Measurements from ENCODE around the gene PLEKHA6. TPM values are rescaled to one million over a fixed set of nuclear protein-coding genes. Genes with fewer than 3 reads are reported as not detected.

PLEKHA6 gene
- polyA plus RNA-seq, 3 donors = 0.08 TPM; not detected in 1

- Histone ChIP-seq H3K4me3 (replicated peaks in 1 of 3; ENCODE audit: low read depth in 2 of 3, low read length in 3 of 3) (no peak overlapping the region), H3K27ac (ENCODE audit: low read depth in 1 of 2, low read length in 2 of 2) (no peak overlapping the region), H3K4me1 (ENCODE audit: control insufficient read depth in 1 of 2, insufficient read depth in 2 of 2, low read length in 2 of 2) (peaks cover 14 to 28% of the 10 kb centered on the region in 2 donors), H3K4me2 (replicated peaks; ENCODE audit: extremely low read depth, low read length, poor library complexity, severe bottlenecking) (no peak overlapping the region), H3K79me2 (ENCODE audit: insufficient read depth, low read length) (peaks cover 72% of the 10 kb centered on the region), H3K36me3 (replicated peaks in 1 of 2; ENCODE audit: control insufficient read depth in 1 of 2, insufficient read depth in 2 of 2, low read length in 2 of 2) (peaks cover 57 to 67% of the 10 kb centered on the region in 2 donors), H3K27me3 (ENCODE audit: control insufficient read depth in 2 of 2, insufficient read depth in 2 of 2, low read length in 2 of 2) (no peaks in the 10 kb centered on the region), H4K20me1 (ENCODE audit: insufficient read depth, low read length) (peaks cover 100% of the 10 kb centered on the region), H3K9me3 (replicated peaks in 1 of 2; ENCODE audit: control insufficient read depth in 1 of 2, insufficient read depth in 1 of 2, low read length in 2 of 2) (no peaks in the 10 kb centered on the region), H2AFZ (ENCODE audit: insufficient read depth, low read depth, low read length, poor library complexity, severe bottlenecking) (no peak overlapping the region), H3K9ac (ENCODE audit: insufficient read depth, low read length, poor library complexity, severe bottlenecking) (no peak overlapping the region)
- DNase-seq = no peak
- WGBS (ENCODE audit: insufficient coverage) = 80% methylated on average over 1 of the region's 2 CpGs
- H3K9me3 Mint-ChIP-seq = peaks cover 0 to 2% (median 0%) of the 10 kb centered on the region in 7 donors
- H3K27ac Mint-ChIP-seq = peak overlapping the region in 1 of 7 donors; percentile 3
- H3K27me3 Mint-ChIP-seq (ENCODE audit: low read depth in 3 of 3) = no peaks in the 10 kb centered on the region
- H3K4me3 Mint-ChIP-seq = no peak overlapping the region
- no peak for TF ChIP-seq CTCF (IDR thresholded peaks at IDR 0.05)
- intact Hi-C loops (cut with micrococcal nuclease) = no loop called here
- H3K36me3 Mint-ChIP-seq = peaks cover 53 to 73% of the 10 kb centered on the region in 2 donors
- peaks cover 23% of the 10 kb centered on the region for H3K4me1 Mint-ChIP-seq
These were observed 44.9 kb upstream of the PLEKHA6 start for GRCh38 chr1:204404629-204405028.

GRCh38 chr1:204402391-204402790 lies 42.7 kb upstream of the PLEKHA6 start:
- WGBS (ENCODE audit: insufficient coverage) = 96% methylated on average over 3 of the region's 4 CpGs

More at GRCh38 chr1:204402391-204402790, 42.7 kb upstream of the PLEKHA6 start:
- Mint-ChIP-seq H3K27me3 (ENCODE audit: low read depth in 3 of 3) (no peaks in the 10 kb centered on the region), H3K36me3 (peaks cover 60 to 79% of the 10 kb centered on the region in 2 donors), H3K9me3 (no peaks in the 10 kb centered on the region), H3K4me1 (peaks cover 14% of the 10 kb centered on the region), H3K4me3 (peak overlapping the region in 1 of 2 donors; percentile 16), H3K27ac (no peak overlapping the region)
- H3K4me1 ChIP-seq (ENCODE audit: control insufficient read depth in 1 of 2, insufficient read depth in 2 of 2, low read length in 2 of 2) = peaks cover 13 to 19% of the 10 kb centered on the region in 2 donors
- H3K27ac ChIP-seq (ENCODE audit: low read depth in 1 of 2, low read length in 2 of 2) = no peak overlapping the region
- H3K4me2 ChIP-seq (replicated peaks; ENCODE audit: extremely low read depth, low read length, poor library complexity, severe bottlenecking) = no peak overlapping the region
- no peaks in the 10 kb centered on the region for H3K27me3 ChIP-seq (ENCODE audit: control insufficient read depth in 2 of 2, insufficient read depth in 2 of 2, low read length in 2 of 2)
- no peak for DNase-seq
- peaks cover 50% of the 10 kb centered on the region for H3K79me2 ChIP-seq (ENCODE audit: insufficient read depth, low read length)
- H3K4me3 ChIP-seq (replicated peaks in 1 of 3; ENCODE audit: low read depth in 2 of 3, low read length in 3 of 3) = no peak overlapping the region
- H3K36me3 ChIP-seq (replicated peaks in 1 of 2; ENCODE audit: control insufficient read depth in 1 of 2, insufficient read depth in 2 of 2, low read length in 2 of 2) = peaks cover 66 to 89% of the 10 kb centered on the region in 2 donors
- no peak for TF ChIP-seq CTCF (IDR thresholded peaks at IDR 0.05)
- no peaks in the 10 kb centered on the region for H3K9me3 ChIP-seq (replicated peaks in 1 of 2; ENCODE audit: control insufficient read depth in 1 of 2, insufficient read depth in 1 of 2, low read length in 2 of 2)
- intact Hi-C loops (cut with micrococcal nuclease) = no loop called here
- no peak overlapping the region for H2AFZ ChIP-seq (ENCODE audit: insufficient read depth, low read depth, low read length, poor library complexity, severe bottlenecking)
- H3K9ac ChIP-seq (ENCODE audit: insufficient read depth, low read length, poor library complexity, severe bottlenecking) = no peak overlapping the region
- peaks cover 93% of the 10 kb centered on the region for H4K20me1 ChIP-seq (ENCODE audit: insufficient read depth, low read length)

Data from CD14-positive monocyte (primary cell).